ENCODE results near the gene SHLD1.

The SHLD1 gene

GRCh38 chr20:5863040-5863833 lies 113.0 kb downstream of the SHLD1 start:
- DNase-seq: no peak

GRCh38 chr20:5864428-5864827 lies 114.2 kb downstream of the SHLD1 start:
- no peak for DNase-seq

DNA sequence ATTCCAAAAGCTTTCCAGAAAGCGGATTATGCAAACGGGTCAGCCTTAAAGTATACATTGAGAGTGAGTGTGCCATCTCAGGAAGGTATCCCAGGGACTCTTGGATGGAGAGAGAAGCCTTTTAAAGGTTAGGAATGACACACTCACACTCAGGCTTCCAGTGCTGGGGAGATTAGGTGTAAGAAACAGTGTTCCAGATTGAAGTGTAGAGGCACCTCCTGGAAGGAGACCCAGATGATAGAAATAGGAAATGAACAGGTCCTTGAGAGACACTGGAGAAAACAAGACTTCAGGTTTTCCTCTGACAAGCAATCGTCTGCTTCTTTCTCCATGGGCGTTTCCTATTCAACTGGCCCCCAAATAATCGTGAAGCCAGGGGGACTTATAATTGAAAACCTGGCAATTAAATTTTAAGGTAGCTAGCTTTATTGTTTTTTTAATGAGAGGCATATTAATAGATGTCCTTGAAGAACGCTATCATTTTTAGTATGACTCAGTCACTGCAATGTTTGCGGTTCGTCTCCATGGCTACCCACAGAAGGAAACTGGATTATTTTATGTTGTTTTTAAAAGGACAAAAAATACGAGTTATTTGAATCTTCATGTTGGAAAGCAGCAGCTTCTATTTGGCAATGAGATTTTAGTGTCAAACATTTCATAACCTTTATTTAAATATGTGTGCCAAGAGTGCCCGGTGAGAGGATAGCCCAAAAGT lies 114.8 kb downstream of the SHLD1 start:
- DNase-seq: peak; percentile 73

GRCh38 chr20:5865604-5866003 lies 115.4 kb downstream of the SHLD1 start:
- DNase-seq: peak; percentile 61

DNA sequence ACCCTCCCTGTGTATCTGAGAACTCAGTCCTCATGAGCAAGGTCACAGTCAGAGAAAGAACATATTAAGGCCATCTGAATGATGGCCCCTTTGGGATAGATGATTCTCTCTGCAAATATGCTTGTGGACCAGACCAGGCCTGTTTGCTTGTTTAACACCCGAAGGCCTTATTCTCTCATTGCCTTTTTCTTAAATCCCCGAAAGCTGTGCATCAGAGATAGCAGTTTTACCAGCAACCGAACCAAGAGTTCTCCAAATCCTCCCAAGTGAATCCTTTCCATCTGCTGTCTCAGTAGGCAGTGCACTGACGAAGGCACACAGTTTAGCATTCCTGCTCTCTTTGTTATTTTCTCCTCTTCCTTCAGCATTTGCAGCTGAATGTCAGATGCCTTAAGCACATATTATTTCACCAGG lies 120.4 kb downstream of the SHLD1 start:
- DNase-seq: no peak

GRCh38 chr20:5871459-5872410 lies 121.5 kb downstream of the SHLD1 start:
- DNase-seq: no peak

DNA sequence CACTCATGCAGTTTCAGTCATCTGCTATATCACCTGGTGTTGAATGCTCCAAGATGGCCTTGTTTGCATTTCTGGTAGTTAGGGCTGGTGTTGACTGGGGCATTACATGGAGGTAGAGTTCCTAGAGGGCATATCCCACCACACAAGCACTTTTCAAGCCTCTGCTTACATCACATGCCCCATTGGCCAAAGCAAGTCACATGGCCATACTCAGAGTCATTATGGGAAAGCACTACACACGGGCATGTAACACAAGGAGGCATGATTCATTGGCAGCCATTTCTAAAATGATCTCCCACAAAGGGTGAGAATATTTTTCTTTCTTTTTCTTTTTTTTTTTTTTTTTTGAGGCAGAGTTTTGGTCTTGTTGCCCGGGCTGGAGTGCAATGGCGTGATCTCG lies 126.9 kb downstream of the SHLD1 start:
- peak; percentile 16 for DNase-seq

DNA sequence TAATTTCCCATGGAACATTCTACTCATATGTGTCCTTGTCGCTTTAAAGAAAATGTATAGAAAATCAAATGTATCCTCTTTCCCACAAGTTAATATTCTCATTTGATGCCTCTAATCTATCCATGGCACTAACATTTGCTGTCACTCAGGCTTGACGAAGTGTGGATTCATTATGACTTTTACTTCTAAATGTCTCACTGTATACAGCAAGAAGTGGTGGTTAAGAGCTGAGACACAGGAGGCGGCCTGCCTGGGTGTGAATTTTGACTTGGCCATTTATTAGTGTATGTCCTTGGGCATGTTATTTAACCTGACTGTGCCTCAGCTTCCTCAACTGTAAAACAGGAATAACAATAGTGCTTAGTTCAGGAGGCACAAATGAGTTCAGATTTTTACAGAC lies 130.1 kb downstream of the SHLD1 start:
- no peak for DNase-seq

DNA sequence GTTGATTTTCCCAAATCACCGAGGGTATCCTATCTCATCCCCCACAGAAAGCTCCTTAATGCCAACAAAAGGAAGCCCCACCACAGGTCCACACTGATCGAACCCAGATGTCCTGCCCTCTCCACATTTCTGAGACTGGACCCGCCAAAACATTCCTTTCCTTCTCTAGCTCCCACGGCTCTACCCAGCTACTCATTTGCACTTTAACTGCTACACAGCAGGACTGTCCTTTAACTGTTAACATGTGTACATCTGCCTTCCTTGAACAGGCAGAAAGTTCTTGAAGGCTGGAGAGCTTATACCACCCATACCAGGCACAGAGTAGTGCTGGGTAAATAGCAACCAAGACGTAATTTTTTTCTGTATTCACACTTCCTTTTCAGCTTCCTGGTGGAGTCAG lies 131.5 kb downstream of the SHLD1 start:
- DNase-seq: peak; percentile 17

DNA sequence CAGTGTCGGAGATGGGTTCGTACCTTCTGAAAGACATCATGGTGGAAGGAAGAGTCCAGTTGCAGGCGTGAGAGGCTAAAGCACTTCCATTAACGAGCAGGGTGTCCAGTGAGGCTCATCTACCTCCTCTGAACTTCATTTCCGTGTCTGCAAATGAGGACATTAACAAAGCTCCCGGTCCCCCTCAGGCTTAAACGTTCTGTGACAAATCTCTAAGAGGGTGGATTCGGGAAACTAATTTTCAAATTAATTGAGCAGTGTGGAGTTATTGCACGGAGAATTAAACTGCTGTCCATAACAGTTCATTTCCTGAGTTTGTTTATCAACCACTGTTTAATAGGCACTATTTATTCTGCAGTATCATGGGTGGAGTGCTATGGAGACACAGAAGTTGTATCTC lies 132.0 kb downstream of the SHLD1 start:
- peak; percentile 17 for DNase-seq

GRCh38 chr20:5884465-5885335 lies 134.5 kb downstream of the SHLD1 start:
- no peak for DNase-seq

- DNase-seq: no peak
These were observed 135.7 kb downstream of the SHLD1 start for GRCh38 chr20:5885866-5886265.

- no peak for DNase-seq
These were observed 136.6 kb downstream of the SHLD1 start for GRCh38 chr20:5886788-5887187.

- no peak for DNase-seq
These were observed 137.2 kb downstream of the SHLD1 start for GRCh38 chr20:5887386-5887785.

DNA sequence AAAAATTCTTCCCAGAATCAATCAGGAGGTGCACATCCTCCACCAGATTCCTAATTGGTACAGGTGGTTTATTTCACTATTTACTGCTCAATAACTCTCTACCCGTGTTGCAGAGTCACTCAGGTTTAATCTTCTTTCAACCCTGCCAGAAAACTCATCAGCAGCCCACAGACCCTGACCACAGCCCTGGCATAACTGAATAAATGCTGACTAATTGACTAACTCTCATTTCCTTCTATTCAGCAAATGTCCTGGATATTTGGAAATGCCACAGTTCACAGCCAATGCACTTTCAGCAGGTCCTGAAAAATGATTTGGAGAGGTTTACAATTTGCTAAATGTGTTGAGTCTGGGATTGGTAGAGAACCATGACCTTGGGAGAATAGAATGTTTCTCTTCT lies 137.8 kb downstream of the SHLD1 start:
- DNase-seq: no peak

GRCh38 chr20:5890773-5891441 lies 140.7 kb downstream of the SHLD1 start:
- DNase-seq: peak; percentile 14

GRCh38 chr20:5893052-5893451 lies 142.9 kb downstream of the SHLD1 start:
- no peak for DNase-seq

DNA sequence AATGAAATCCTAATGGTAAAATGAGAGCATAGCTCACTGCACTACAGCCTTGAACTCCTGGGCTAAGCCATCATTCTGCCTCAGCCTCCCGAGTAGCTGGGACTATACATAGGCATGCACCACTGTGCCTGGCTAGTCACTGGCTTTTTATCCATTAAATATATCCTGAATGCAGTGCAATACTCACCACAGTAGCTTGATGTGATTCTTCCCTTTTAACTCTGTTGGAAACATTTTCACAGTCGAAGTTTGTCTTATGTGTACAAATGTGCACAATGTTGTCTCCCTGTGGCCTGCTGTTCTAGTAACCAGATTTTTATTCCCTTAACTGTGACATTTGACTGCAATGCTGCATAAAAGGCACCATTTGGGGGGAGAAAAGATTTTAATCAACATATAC lies 143.4 kb downstream of the SHLD1 start:
- DNase-seq: no peak

DNA sequence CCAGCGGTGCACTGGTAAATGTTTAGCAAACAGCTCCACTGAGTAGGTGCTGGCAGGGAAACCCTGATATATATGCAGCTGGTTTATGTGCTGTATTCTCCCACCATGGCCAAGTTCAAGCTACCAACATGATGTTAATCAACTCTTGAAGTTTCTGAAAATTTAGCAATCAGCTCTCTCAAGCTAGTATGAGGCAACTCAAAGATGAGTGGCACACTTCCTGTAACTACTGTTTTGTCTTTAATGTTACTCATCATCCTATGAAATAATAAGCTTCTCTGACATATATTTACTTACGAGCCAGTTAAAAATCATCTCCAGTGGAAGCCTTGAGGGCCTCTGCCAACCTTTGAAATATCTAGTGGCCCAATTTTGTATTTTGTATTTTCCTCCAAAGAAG lies 145.4 kb downstream of the SHLD1 start:
- DNase-seq: no peak

- no peak for DNase-seq
These were observed 149.2 kb downstream of the SHLD1 start for GRCh38 chr20:5899444-5899843.

DNA sequence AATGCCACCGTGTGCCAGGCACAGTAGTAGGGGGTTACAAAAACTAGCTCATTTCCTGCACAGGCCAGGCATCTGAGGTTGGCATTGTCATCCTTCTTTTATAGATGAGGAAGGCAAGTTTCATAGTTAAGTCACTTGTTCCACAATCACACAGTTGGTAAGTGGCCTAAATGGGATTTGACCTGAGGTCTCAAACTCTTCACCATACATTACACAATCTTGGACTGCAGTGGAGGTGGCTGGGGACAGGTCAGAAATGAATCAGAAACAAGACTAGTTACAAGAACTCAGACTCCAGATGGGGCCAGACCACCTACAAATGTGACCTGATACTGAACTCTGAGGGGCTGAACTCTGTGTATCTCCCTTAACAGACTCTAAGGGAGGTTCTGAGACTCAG lies 150.7 kb downstream of the SHLD1 start:
- DNase-seq: no peak

- DNase-seq: no peak
These were observed 158.8 kb downstream of the SHLD1 start for GRCh38 chr20:5908981-5909380.

All from DMS53 (cell line).